Stomach smooth muscle (tissue), 2 donors: ENCODE results near the gene SLC40A1.
A peak's percentile ranks its signal among the peaks of the same experiment; 100 is the strongest.
"Not testable (repeated sequence)": the region's sequence is repeated elsewhere in the genome, so short reads cannot be mapped to it uniquely, and the experiment has no call there.

Experiments used
- H3K27ac ChIP-seq: one replicate; pipeline ENCODE4 v1.7.0; 2013; ENCODE audit warnings: mild to moderate bottlenecking, low read length, inconsistent platforms
- H3K27me3 ChIP-seq, 2 donors: one replicate each; pipeline ENCODE4 v1.7.0; 2013; ENCODE audit warnings: low read length in 2 of 2; ENCODE audit not compliant: insufficient read depth in 2 of 2, control insufficient read depth in 1 of 2
- H3K36me3 ChIP-seq, 2 donors: one replicate each; pipeline ENCODE4 v1.7.0; 2013; ENCODE audit warnings: low read length in 2 of 2; ENCODE audit not compliant: control insufficient read depth in 2 of 2, insufficient read depth in 2 of 2
- H3K4me1 ChIP-seq: one replicate; pipeline ENCODE4 v1.7.0; 2013; ENCODE audit warnings: low read length; ENCODE audit not compliant: control insufficient read depth, insufficient read depth
- H3K4me3 ChIP-seq, 2 donors: one replicate each; pipeline ENCODE4 v1.7.0; 2013; ENCODE audit warnings: low read length in 2 of 2
- H3K9ac ChIP-seq, 2 donors: one replicate each; pipeline ENCODE4 v1.7.0; 2013; ENCODE audit warnings: low read length in 2 of 2, mild to moderate bottlenecking in 1 of 2
- H3K9me3 ChIP-seq, 2 donors: one replicate each; pipeline ENCODE4 v1.7.0; 2013; ENCODE audit warnings: low read length in 2 of 2; ENCODE audit not compliant: control insufficient read depth in 2 of 2
- donor health status: healthy.
- donor health status: Pancreatic carcinoma.

SLC40A1 gene

DNA sequence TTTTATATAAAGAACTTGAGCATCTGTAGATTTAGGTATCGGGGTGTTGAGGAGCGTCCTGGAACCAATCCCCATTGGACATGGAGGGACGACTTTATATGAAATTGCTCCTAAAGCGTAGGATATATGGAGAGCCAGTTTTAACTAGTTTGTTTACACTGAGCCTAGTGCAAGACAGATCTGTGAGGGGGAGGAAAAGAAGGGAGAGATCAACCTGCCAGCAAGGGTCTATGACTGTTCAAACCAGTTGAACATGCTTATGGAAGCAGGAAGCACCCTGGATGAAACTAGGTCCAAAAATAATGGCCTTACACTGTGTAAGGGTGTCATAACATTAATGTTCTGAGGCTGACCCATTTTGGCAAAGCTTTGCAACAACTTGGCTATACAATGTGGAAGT lies 34.0 kb upstream of the SLC40A1 start:
- H3K9me3 ChIP-seq, result no peaks in the 10 kb centered on the region
- no peak overlapping the region for H3K4me3 ChIP-seq
- no peaks in the 10 kb centered on the region for H3K27me3 ChIP-seq
- H3K36me3 ChIP-seq, result no peaks in the 10 kb centered on the region
- H3K9ac ChIP-seq, result no peak overlapping the region
- H3K27ac ChIP-seq, result no peak overlapping the region
- H3K4me1 ChIP-seq, result no peaks in the 10 kb centered on the region

DNA sequence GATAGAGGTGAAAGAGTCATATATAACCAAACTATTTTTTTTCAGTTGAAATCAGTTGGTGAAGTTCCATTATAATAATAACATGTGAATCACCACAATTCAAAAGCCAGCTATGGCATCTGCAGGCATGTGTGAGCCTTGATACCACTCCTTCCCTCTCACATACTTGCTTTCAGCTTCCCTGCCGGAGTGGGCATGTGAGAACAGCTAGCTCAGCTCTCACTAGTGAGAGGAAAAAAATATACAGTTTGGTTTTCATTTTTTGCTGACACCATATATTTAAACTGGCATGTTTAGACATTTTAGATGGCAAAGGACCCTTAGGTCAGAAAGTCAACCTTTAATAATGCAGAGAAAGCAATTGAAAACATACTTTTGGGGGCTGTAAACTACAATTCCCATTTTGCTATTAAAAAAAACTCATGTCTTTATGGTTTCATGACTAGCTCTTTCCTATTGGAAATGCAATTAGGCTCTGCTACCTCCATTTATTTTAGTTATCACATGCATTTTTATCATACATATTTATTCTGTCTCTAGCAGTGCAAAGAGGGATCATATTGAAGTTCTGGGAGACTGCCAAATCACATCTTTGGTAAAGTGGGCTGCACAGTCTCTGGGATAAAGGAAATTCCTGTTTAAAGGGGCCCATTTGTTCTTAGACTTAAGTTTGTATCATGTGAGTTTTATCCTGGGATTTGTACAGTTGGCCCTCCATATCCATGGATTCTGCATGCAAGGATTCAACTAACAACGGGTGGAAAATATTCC lies 33.2 kb upstream of the SLC40A1 start:
- Histone ChIP-seq H3K9me3 (no peaks in the 10 kb centered on the region), H3K4me1 (no peaks in the 10 kb centered on the region), H3K27me3 (no peaks in the 10 kb centered on the region), H3K9ac (no peak overlapping the region), H3K36me3 (no peaks in the 10 kb centered on the region), H3K4me3 (peak overlapping the region in 1 of 2 donors; percentile 41), H3K27ac (no peak overlapping the region)

DNA sequence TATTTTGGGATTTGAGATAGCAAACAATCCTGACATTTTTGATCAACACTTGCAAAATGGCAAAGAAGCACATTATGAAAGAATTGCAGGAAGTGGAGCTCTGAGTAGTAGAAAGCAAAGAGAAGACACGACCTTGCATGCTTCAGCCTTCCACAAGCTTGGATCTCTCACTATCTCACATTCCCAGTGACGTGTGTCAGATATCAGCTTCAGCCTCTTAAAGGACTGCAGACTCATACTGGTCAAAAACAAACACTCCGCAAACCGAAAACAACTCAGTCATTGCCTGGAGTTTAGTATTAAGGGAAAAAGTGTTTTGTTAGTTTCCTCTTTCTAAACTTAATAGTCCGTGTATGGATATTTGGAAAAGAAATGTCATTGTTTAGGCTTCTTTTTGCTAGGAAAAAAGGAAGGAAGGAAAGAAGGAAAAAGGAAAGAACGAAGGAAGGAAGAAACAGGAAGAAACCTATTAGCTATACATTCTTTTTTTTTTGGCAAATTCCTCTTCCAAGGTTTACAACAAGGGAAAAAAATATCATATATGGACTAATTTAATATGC lies 32.6 kb upstream of the SLC40A1 start:
- H3K4me1 ChIP-seq, result no peaks in the 10 kb centered on the region
- H3K4me3 ChIP-seq, result peak overlapping the region in 1 of 2 donors; percentile 41
- no peaks in the 10 kb centered on the region for H3K27me3 ChIP-seq
- no peaks in the 10 kb centered on the region for H3K9me3 ChIP-seq
- H3K36me3 ChIP-seq, result no peaks in the 10 kb centered on the region
- no peak overlapping the region for H3K27ac ChIP-seq
- no peak overlapping the region for H3K9ac ChIP-seq

- H3K36me3 ChIP-seq, result no peaks in the 10 kb centered on the region
- H3K9me3 ChIP-seq, result no peaks in the 10 kb centered on the region
- no peaks in the 10 kb centered on the region for H3K4me1 ChIP-seq
- H3K27ac ChIP-seq, result no peak overlapping the region
- H3K27me3 ChIP-seq, result no peaks in the 10 kb centered on the region
- H3K9ac ChIP-seq, result no peak overlapping the region
- H3K4me3 ChIP-seq, result no peak overlapping the region
Observed at GRCh38 chr2:189610700-189611099, 30.1 kb upstream of the SLC40A1 start.

DNA sequence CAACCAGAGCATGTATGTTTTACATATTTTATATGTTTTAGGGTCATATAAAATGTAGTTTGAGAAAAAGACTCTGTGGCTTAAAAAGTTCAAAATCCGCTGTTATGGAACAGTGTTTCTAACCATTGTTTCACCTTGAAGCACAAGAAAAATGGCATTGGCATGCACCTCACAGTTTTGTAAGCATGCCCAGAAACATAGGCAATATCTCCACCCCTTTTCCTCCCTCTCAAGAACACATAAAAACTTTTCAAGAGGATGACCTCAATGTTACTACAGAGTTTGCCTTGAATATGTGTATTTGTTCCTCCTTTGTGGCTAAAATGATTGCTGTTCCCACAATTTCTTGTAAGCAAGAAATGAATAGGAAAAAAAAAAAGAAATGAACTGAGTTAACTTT lies 29.3 kb upstream of the SLC40A1 start:
- no peak overlapping the region for H3K9ac ChIP-seq
- no peaks in the 10 kb centered on the region for H3K36me3 ChIP-seq
- H3K4me1 ChIP-seq, result no peaks in the 10 kb centered on the region
- H3K27ac ChIP-seq, result no peak overlapping the region
- H3K9me3 ChIP-seq, result no peaks in the 10 kb centered on the region
- no peaks in the 10 kb centered on the region for H3K27me3 ChIP-seq
- H3K4me3 ChIP-seq, result no peak overlapping the region

DNA sequence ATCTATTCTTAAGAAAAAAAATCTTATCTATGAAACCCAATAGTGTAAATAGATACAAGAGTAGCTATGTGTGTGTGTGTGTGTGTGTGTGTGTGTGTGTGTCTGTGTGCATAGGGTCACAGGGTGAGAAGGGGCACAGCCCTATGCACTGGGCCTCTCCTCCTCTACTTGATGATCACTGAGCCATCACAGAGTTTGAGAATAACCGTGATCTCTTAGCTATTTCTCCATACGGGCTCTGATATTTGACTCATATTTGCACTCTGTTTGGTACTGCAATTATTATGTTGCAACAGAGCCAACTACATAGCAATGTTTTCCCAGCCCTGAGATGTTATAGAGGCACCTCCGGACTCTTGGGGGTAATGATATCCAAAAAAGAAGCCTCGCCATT lies 28.8 kb upstream of the SLC40A1 start:
- Histone ChIP-seq H3K36me3 (no peaks in the 10 kb centered on the region), H3K4me3 (no peak overlapping the region), H3K4me1 (no peaks in the 10 kb centered on the region), H3K27ac (no peak overlapping the region), H3K9me3 (no peaks in the 10 kb centered on the region), H3K27me3 (no peaks in the 10 kb centered on the region), H3K9ac (no peak overlapping the region)

- Histone ChIP-seq H3K9me3 (no peaks in the 10 kb centered on the region), H3K4me1 (no peaks in the 10 kb centered on the region), H3K4me3 (no peak overlapping the region), H3K36me3 (no peaks in the 10 kb centered on the region), H3K27me3 (no peaks in the 10 kb centered on the region), H3K27ac (no peak overlapping the region), H3K9ac (no peak overlapping the region)
Observed at GRCh38 chr2:189608795-189609422, 28.3 kb upstream of the SLC40A1 start.

DNA sequence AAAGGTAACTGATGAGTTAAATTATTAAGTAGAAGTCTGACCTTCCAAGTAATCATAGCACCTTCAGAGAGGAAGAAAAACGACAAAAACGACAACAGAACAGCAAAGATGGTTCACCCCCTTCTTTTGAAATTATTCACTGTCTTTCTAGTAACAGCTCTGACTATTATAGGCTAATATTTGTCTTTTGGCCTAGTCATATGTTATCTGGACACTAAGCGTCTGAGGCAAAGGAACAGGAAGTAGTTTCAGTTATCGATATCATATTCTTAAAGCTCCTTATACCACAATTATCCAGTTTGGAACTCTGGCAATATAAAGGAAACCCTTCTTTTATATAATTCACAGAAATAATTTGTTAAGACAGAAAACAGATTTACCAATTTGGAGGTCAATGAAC lies 27.6 kb upstream of the SLC40A1 start:
- Histone ChIP-seq H3K9ac (no peak overlapping the region), H3K27ac (no peak overlapping the region), H3K9me3 (no peaks in the 10 kb centered on the region), H3K36me3 (no peaks in the 10 kb centered on the region), H3K4me1 (no peaks in the 10 kb centered on the region), H3K27me3 (no peaks in the 10 kb centered on the region), H3K4me3 (no peak overlapping the region)

DNA sequence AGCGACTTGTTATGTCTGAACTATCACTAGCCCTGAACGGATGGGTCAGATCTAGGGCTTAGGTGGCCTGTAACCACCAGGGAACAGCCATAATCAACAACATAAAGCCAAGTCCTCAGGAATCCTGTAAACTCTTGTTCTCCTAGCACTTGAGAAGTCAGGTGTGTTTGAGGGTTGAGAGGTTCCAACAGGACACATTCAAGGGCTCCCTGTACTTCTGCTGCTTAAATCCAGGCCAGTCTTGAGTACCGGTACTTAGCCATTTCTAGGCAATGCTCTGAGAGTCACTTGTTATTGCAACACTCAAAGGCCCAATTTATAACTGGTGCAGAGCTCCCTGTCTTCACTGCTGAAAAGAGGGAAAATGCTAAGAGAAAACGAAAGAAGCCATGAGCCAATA lies 21.6 kb upstream of the SLC40A1 start:
- H3K9ac ChIP-seq, result no peak overlapping the region
- no peaks in the 10 kb centered on the region for H3K4me1 ChIP-seq
- no peaks in the 10 kb centered on the region for H3K27me3 ChIP-seq
- no peaks in the 10 kb centered on the region for H3K9me3 ChIP-seq
- no peak overlapping the region for H3K4me3 ChIP-seq
- no peaks in the 10 kb centered on the region for H3K36me3 ChIP-seq
- no peak overlapping the region for H3K27ac ChIP-seq

- not testable (repeated sequence) for H3K4me3 ChIP-seq, H3K9ac ChIP-seq
Observed at GRCh38 chr2:189601652-189602051, 21.1 kb upstream of the SLC40A1 start.

DNA sequence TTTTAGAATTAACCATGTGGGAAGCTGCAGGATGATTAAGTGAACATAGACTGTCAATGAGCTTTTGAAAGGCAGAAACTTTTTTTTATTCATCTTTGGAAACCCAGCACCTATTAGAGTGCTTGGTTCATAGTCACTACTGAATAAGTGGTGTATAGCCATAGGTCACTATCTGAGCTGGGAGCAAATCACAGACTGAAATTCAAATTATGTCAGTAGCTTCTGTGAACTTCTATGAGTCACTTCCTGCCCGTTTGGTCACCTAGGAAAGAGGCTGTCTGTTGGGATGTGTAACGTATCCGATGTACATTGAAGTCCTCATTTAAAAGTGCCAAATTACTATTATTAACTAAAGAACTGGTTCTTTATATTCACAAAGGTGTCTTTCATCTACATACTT lies 20.5 kb upstream of the SLC40A1 start:
- no peaks in the 10 kb centered on the region for H3K4me1 ChIP-seq
- no peak overlapping the region for H3K27ac ChIP-seq
- no peaks in the 10 kb centered on the region for H3K27me3 ChIP-seq
- H3K9ac ChIP-seq, result no peak overlapping the region
- no peaks in the 10 kb centered on the region for H3K36me3 ChIP-seq
- no peak overlapping the region for H3K4me3 ChIP-seq
- H3K9me3 ChIP-seq, result no peaks in the 10 kb centered on the region

More at GRCh38 chr2:189601652-189602051, 21.1 kb upstream of the SLC40A1 start:
- H3K27ac ChIP-seq, H3K36me3 ChIP-seq, H3K4me1 ChIP-seq, H3K9me3 ChIP-seq, H3K27me3 ChIP-seq: not testable (repeated sequence)
